ENCODE results near the gene SMARCC1.

Gene SMARCC1

GRCh38 chr3:47629770-47630169 lies 151.9 kb downstream of the SMARCC1 start:
- DNase-seq = no peak

- no peak for DNase-seq
Observed at GRCh38 chr3:47628426-47628825, 153.3 kb downstream of the SMARCC1 start.

GRCh38 chr3:47622671-47623461 lies 158.8 kb downstream of the SMARCC1 start:
- no peak for DNase-seq

GRCh38 chr3:47617086-47618010 lies 164.3 kb downstream of the SMARCC1 start:
- no peak for DNase-seq

- DNase-seq = no peak
Observed at GRCh38 chr3:47614788-47615187, 166.9 kb downstream of the SMARCC1 start.

- no peak for DNase-seq
Observed at GRCh38 chr3:47613722-47614121, 168.0 kb downstream of the SMARCC1 start.

- DNase-seq = no peak
Observed at GRCh38 chr3:47612879-47613278, 168.8 kb downstream of the SMARCC1 start.

- no peak for DNase-seq
Observed at GRCh38 chr3:47612178-47612577, 169.5 kb downstream of the SMARCC1 start.

GRCh38 chr3:47611576-47611975 lies 170.1 kb downstream of the SMARCC1 start:
- DNase-seq = no peak

GRCh38 chr3:47610583-47610982 lies 171.1 kb downstream of the SMARCC1 start:
- DNase-seq = no peak

GRCh38 chr3:47607335-47607734 lies 174.4 kb downstream of the SMARCC1 start:
- no peak for DNase-seq

GRCh38 chr3:47606165-47606564 lies 175.5 kb downstream of the SMARCC1 start:
- DNase-seq = no peak

GRCh38 chr3:47605652-47606051 lies 176.0 kb downstream of the SMARCC1 start:
- no peak for DNase-seq

GRCh38 chr3:47604145-47604544 lies 177.5 kb downstream of the SMARCC1 start:
- DNase-seq = no peak

GRCh38 chr3:47603332-47603731 lies 178.4 kb downstream of the SMARCC1 start:
- no peak for DNase-seq

GRCh38 chr3:47601281-47601680 lies 180.4 kb downstream of the SMARCC1 start:
- DNase-seq = no peak

GRCh38 chr3:47594792-47595191 lies 186.9 kb downstream of the SMARCC1 start:
- DNase-seq = no peak

GRCh38 chr3:47592066-47592795 lies 189.5 kb downstream of the SMARCC1 start:
- DNase-seq = no peak

GRCh38 chr3:47590216-47590615 lies 191.5 kb downstream of the SMARCC1 start:
- DNase-seq = no peak

- DNase-seq = no peak
Observed at GRCh38 chr3:47588587-47588986, 193.1 kb downstream of the SMARCC1 start.

- no peak for DNase-seq
Observed at GRCh38 chr3:47588053-47588452, 193.6 kb downstream of the SMARCC1 start.

- no peak for DNase-seq
Observed at GRCh38 chr3:47586746-47587145, 194.9 kb downstream of the SMARCC1 start.

Data from CD4-positive, alpha-beta T cell treated with Interleukin-10 for 1 hour (primary cell).